Fibroblast of villous mesenchyme (primary cell): Measurements from ENCODE around the gene SPEN. TPM values are rescaled to one million over a fixed set of nuclear protein-coding genes. Genes with fewer than 3 reads are reported as not detected.

ENCODE experiments used
- DNase-seq: peaks from one replicate; pipeline ENCODE4 v3.0.0-alpha.2; 2010; ENCODE audit warnings: low read depth
- H3K4me3 ChIP-seq: 2 replicates; pipeline ENCODE4 v1.5.1; 2011; ENCODE audit warnings: low read depth, mild to moderate bottlenecking, low read length
- CTCF ChIP-seq: IDR thresholded peaks from 2 replicates; pipeline ENCODE4 v1.5.1; 2012; ENCODE audit warnings: low read depth, mild to moderate bottlenecking, low read length; ENCODE audit not compliant: insufficient read depth
- total RNA-seq: library from RNA; depleted of rRNA; stranded (reverse); fragments of >200 nt; gene quantifications from 2 replicates; pipeline ENCODE4 v1.2.3, GENCODE V29; 2012

Gene SPEN
- total RNA-seq, 1 donor = 30.2 TPM

- no peak overlapping the region for H3K4me3 ChIP-seq
- DNase-seq = no peak
- TF ChIP-seq CTCF = no peak
Measured at GRCh38 chr1:15961492-15961891, 114.0 kb downstream of the SPEN start.

GRCh38 chr1:15962176-15962575 is 114.7 kb downstream of the SPEN start:
- no peak overlapping the region for H3K4me3 ChIP-seq
- DNase-seq = no peak

GRCh38 chr1:15962671-15963362 is 115.3 kb downstream of the SPEN start:
- H3K4me3 ChIP-seq = no peak overlapping the region
- no peak for DNase-seq
- TF ChIP-seq CTCF = no peak

More at GRCh38 chr1:15962176-15962575, 114.7 kb downstream of the SPEN start:
- TF ChIP-seq CTCF = no peak

GRCh38 chr1:15963363-15963967 is 116.0 kb downstream of the SPEN start:
- no peak for DNase-seq
- TF ChIP-seq CTCF = no peak
- H3K4me3 ChIP-seq = no peak overlapping the region

- no peak overlapping the region for H3K4me3 ChIP-seq
- no peak for TF ChIP-seq CTCF
- DNase-seq = peak; percentile 70
Measured at GRCh38 chr1:15963968-15964648, 116.6 kb downstream of the SPEN start.

GRCh38 chr1:15965228-15965767 is 117.8 kb downstream of the SPEN start:
- DNase-seq = peak; percentile 57
- TF ChIP-seq CTCF = no peak
- H3K4me3 ChIP-seq = no peak overlapping the region
